ENCODE measurements around the gene MCTP1.

GRCh38 chr5:95261437-95262175 is 23.3 kb downstream of the MCTP1 start:
- peak; percentile 78 for TF ChIP-seq CTCF (conservative IDR thresholded peaks at IDR 0.05; ENCODE audit: low read length)
- no peak for TF ChIP-seq EZH2phosphoT487 (IDR thresholded peaks at IDR 0.05; ENCODE audit: borderline replicate concordance)
